ENCODE data around the gene DCP1B. TPM values are rescaled to one million over a fixed set of nuclear protein-coding genes. Genes with fewer than 3 reads are reported as not detected.

The DCP1B gene
- total and polyA plus RNA-seq, 2 donors (not counting 1 experiment from before 2014, with no cell fraction given): 12.3 to 18.0 TPM

GRCh38 chr12:1994429-1995143, 9.7 kb downstream of the DCP1B start:
- CTCF ChIA-PET: no interaction called here

More at GRCh38 chr12:1994429-1995143, 9.7 kb downstream of the DCP1B start:
- DNase-seq: no peak
- ATAC-seq (ENCODE audit: low read depth): no peak
- Mint-ChIP-seq H3K4me1 (no peaks in the 10 kb centered on the region), H3K27ac (no peak overlapping the region), H3K27me3 (no peaks in the 10 kb centered on the region), H3K4me3 (no peak overlapping the region), H3K9me3 (ENCODE audit: insufficient read depth) (no peaks in the 10 kb centered on the region)
- intact Hi-C loops (cut with micrococcal nuclease): no loop called here
- H3K9me3 ChIP-seq (ENCODE audit: control extremely low read depth in 1 of 3, control insufficient read depth in 2 of 3, insufficient read depth in 1 of 3, low read length in 2 of 3): no peaks in the 10 kb centered on the region
- POLR2A ChIA-PET: no interaction called here
- no peak overlapping the region for H2AFZ ChIP-seq (ENCODE audit: insufficient read depth, low read depth, low read length, poor library complexity, severe bottlenecking)
- peaks cover 13% of the 10 kb centered on the region for H3K79me2 ChIP-seq (ENCODE audit: control insufficient read depth, insufficient read depth, low read length)
- no peaks in the 10 kb centered on the region for H3K4me1 ChIP-seq (ENCODE audit: control insufficient read depth in 2 of 2, insufficient read depth in 2 of 2, low read length in 2 of 2)
- no peak overlapping the region for H3K4me3 ChIP-seq (ENCODE audit: control extremely low read depth in 1 of 5, extremely low read depth in 1 of 5, insufficient read depth in 1 of 5, low read depth in 2 of 5, low read length in 4 of 5)
- H3K27me3 ChIP-seq (replicated peaks in 1 of 4; ENCODE audit: control extremely low read depth in 1 of 4, control insufficient read depth in 3 of 4, insufficient read depth in 4 of 4, low read length in 3 of 4): no peaks in the 10 kb centered on the region
- H3K9ac ChIP-seq (ENCODE audit: low read length): no peak overlapping the region
- H3K4me2 ChIP-seq (replicated peaks; ENCODE audit: low read depth, low read length, poor library complexity, severe bottlenecking): no peak overlapping the region
- WGBS (ENCODE audit: insufficient coverage): no CpG with 5 or more reads among the region's 1 CpG
- H4K20me1 ChIP-seq (ENCODE audit: control insufficient read depth, insufficient read depth, low read length, poor library complexity, severe bottlenecking): no peaks in the 10 kb centered on the region
- TF ChIP-seq CTCF (IDR thresholded peaks at IDR 0.05): no peak
- TF ChIP-seq EZH2 (IDR thresholded peaks at IDR 0.05; ENCODE audit: borderline replicate concordance, insufficient read depth, low read depth, low read length, poor library complexity, severe bottlenecking): no peak
- no peak overlapping the region for H3K27ac ChIP-seq (ENCODE audit: low read length in 2 of 2)
- peaks cover 6 to 37% of the 10 kb centered on the region in 2 experiments for H3K36me3 ChIP-seq (replicated peaks in 1 of 2; ENCODE audit: control extremely low read depth in 1 of 2, control insufficient read depth in 1 of 2, extremely low read depth in 1 of 2, insufficient read depth in 2 of 2, low read length in 1 of 2)
